HepG2 (cell line): Measurements from ENCODE around the gene UNC119B.

ENCODE experiments used
- CBFB ChIP-seq: sonication (generic); formaldehyde crosslinking; IDR thresholded peaks from 2 replicates; pipeline ENCODE4 v1.4.0; 2020; ENCODE audit warnings: missing genetic modification reagents
- DPF2 ChIP-seq: sonication (generic); formaldehyde crosslinking; IDR thresholded peaks from 2 replicates; pipeline ENCODE4 v1.4.0; 2020; ENCODE audit warnings: mild to moderate bottlenecking, low read depth, missing genetic modification reagents, borderline replicate concordance
- EEA1 ChIP-seq: sonication (generic); formaldehyde crosslinking; IDR thresholded peaks from 2 replicates; pipeline ENCODE4 v1.5.1; 2020; ENCODE audit warnings: mild to moderate bottlenecking, missing genetic modification reagents, borderline replicate concordance
- ESRRA ChIP-seq: sonication (generic); formaldehyde crosslinking; IDR thresholded peaks from 2 replicates; pipeline ENCODE4 v1.5.1; 2020; ENCODE audit warnings: mild to moderate bottlenecking, low read depth, missing genetic modification reagents
- NR1H2 ChIP-seq: sonication (generic); formaldehyde crosslinking; IDR thresholded peaks from 2 replicates; pipeline ENCODE4 v1.8.1; 2022; ENCODE audit warnings: low read depth, missing genetic modification reagents, borderline replicate concordance
- PATZ1 ChIP-seq: sonication (generic); formaldehyde crosslinking; IDR thresholded peaks from 2 replicates; pipeline ENCODE4 v1.4.0; 2020; ENCODE audit warnings: missing genetic modification reagents
- REST ChIP-seq, 2 experiments: IDR thresholded peaks; 2 replicates each; pipeline ENCODE4 v1.6.1; 2011 to 2012; ENCODE audit warnings: low read length in 2 of 2, borderline replicate concordance in 1 of 2, low read depth in 1 of 2, mild to moderate bottlenecking in 1 of 2, moderate library complexity in 1 of 2
- STAT5B ChIP-seq: sonication (generic); formaldehyde crosslinking; IDR thresholded peaks from 2 replicates; pipeline ENCODE4 v1.4.0; 2020; ENCODE audit warnings: missing genetic modification reagents
- TF ChIP-seq, protein P1 (sequence below): IDR thresholded peaks from 2 replicates; pipeline ENCODE4 v1.6.1; 2012; ENCODE audit warnings: inconsistent platforms
- TF ChIP-seq, protein P2 (sequence below): sonication (generic); formaldehyde crosslinking; IDR thresholded peaks from 2 replicates; pipeline ENCODE4 v1.4.0; 2020; ENCODE audit warnings: missing genetic modification reagents

DNA sequence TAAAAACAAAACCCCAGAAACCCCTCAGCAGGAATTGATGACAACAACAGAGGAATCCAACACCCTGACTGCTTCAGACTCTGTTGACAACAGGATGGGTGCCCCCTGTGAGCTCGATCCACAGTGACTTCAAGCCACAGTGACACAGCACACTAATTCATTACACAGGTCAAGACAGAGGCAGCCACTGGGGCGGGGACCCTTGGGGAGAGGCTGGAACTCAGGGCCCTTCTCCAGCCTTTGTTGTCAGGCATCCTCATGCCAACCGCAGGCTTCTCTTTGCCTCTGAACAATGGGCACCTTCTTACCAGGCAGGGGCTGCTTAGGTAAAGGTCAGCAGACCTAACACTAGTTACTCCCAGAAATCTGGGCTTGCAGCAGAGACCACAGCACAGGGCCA lies 53.0 kb downstream of the UNC119B start:
- TF ChIP-seq, protein P1, sequence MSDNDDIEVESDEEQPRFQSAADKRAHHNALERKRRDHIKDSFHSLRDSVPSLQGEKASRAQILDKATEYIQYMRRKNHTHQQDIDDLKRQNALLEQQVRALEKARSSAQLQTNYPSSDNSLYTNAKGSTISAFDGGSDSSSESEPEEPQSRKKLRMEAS, result no peak
- TF ChIP-seq PATZ1, result no peak
- TF ChIP-seq, protein P2, sequence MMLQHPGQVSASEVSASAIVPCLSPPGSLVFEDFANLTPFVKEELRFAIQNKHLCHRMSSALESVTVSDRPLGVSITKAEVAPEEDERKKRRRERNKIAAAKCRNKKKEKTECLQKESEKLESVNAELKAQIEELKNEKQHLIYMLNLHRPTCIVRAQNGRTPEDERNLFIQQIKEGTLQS (CRISPR knock-in tag), result no peak
- no peak for TF ChIP-seq REST (IDR thresholded peaks at IDR 0.05; ENCODE audit: borderline replicate concordance in 1 of 2, low read depth in 1 of 2, low read length in 2 of 2)
- no peak for TF ChIP-seq STAT5B (CRISPR knock-in tag)
- TF ChIP-seq NR1H2 (CRISPR knock-in tag), result no peak
- TF ChIP-seq DPF2 (CRISPR knock-in tag), result no peak
- no peak for TF ChIP-seq ESRRA (CRISPR knock-in tag)
- no peak for TF ChIP-seq CBFB (CRISPR knock-in tag)
- TF ChIP-seq EEA1, result no peak
